ENCODE measurements around the gene TYW1B. TPM values are rescaled to one million over a fixed set of nuclear protein-coding genes. Genes with fewer than 3 reads are reported as not detected.
"Not testable (repeated sequence)": the region's sequence is repeated elsewhere in the genome, so short reads cannot be mapped to it uniquely, and the experiment has no call there.

TYW1B gene, protein sequence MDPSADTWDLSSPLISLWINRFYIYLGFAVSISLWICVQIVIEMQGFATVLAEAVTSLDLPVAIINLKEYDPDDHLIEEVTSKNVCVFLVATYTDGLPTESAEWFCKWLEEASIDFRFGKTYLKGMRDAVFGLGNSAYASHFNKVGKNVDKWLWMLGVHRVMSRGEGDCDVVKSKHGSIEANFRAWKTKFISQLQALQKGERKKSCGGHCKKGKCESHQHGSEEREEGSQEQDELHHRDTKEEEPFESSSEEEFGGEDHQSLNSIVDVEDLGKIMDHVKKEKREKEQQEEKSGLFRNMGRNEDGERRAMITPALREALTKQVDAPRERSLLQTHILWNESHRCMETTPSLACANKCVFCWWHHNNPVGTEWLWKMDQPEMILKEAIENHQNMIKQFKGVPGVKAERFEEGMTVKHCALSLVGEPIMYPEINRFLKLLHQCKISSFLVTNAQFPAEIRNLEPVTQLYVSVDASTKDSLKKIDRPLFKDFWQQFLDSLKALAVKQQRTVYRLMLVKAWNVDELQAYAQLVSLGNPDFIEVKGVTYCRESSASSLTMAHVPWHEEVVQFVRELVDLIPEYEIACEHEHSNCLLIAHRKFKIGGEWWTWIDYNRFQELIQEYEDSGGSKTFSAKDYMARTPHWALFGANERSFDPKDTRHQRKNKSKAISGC
- total RNA-seq (10 to 100 TPM in 1 of 9 donors, 1 to 10 TPM in 7, under 1 TPM in 1; 0.72 to 13.4 (median 2.6) TPM), polyA plus RNA-seq (1 to 10 TPM; 1.3 to 3.6 (median 1.8) TPM)
- long read RNA-seq, donor 1, partial matches to known transcripts: 37 of 37 reads
- long read RNA-seq, donor 1, other reads (novel, unspliced or antisense): 0 of 37 reads
- long read RNA-seq, donor 2: 0 reads
- long read RNA-seq, donor 3, partial matches to known transcripts: 0 of 2 reads
- long read RNA-seq, donor 3, other reads (novel, unspliced or antisense): 0 of 2 reads
- long read RNA-seq, donor 4: 0 reads
- long read RNA-seq, donor 5, partial matches to known transcripts: 2 of 2 reads
- long read RNA-seq, donor 5, other reads (novel, unspliced or antisense): 0 of 2 reads
- long read RNA-seq, donor 6, partial matches to known transcripts: 1 of 1 reads
- long read RNA-seq, donor 6, other reads (novel, unspliced or antisense): 0 of 1 reads
- long read RNA-seq, donor 7, partial matches to known transcripts: 0 of 1 reads
- long read RNA-seq, donor 7, other reads (novel, unspliced or antisense): 0 of 1 reads
- long read RNA-seq, donor 8: 0 reads
- long read RNA-seq, donor 9, partial matches to known transcripts: 0 of 5 reads
- long read RNA-seq, donor 9, other reads (novel, unspliced or antisense): 5 of 5 reads
- long read RNA-seq, donor 10, partial matches to known transcripts: 0 of 1 reads
- long read RNA-seq, donor 10, other reads (novel, unspliced or antisense): 0 of 1 reads

- intact Hi-C loops (cut with DNase I): not testable (repeated sequence)
Observed at GRCh38 chr7:72827839-72828591, at the start of gene TYW1B. TSS of gene TYW1B (minus strand) at chr7:72828200. CDS start at chr7:72828075, 125 bp downstream.

DNA sequence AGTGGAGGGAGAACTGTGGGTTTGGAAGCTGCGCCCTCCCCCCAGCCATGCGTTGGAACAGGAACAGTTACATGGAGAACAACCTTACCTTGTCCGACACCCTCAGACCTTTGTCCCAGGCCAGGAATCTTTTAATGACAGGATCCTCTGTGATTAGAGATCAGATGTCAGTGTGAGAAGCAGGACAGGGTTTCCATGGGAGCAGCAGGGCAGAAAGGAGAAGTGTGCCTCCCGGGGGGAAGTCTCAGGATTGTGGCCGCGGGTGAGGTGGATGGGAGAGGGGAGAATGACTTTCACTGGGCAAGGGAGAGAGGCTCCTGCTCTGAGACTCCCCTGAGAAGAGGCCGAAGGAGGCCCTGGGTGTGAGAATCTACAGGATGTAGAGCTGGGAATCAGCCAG, 39.6 kb upstream of the TYW1B start:
- peak in 1 of 7 donors; percentile 23 for DNase-seq
- H3K27me3 ChIP-seq; H3K36me3 ChIP-seq (replicated peaks in 1 of 2); H3K9me3 ChIP-seq (replicated peaks in 1 of 3); H3K4me1 ChIP-seq (replicated peaks in 1 of 2); intact Hi-C loops (cut with DNase I); H3K27ac ChIP-seq; H3K4me3 ChIP-seq: not testable (repeated sequence)
- 49 to 68% (median 62%) methylated on average over 4 to 6 of the region's 7 CpGs for WGBS, 4 donors

More at GRCh38 chr7:72827839-72828591, at the start of gene TYW1B:
- Histone ChIP-seq H3K36me3 (replicated peaks in 1 of 2) (peaks cover 0 to 19% of the 10 kb centered on the region in 2 donors), H3K4me1 (replicated peaks in 1 of 2) (peaks cover 5 to 22% of the 10 kb centered on the region in 2 donors), H3K4me3 (peak within 1 kb of the TSS; percentile 19 to 70 (median 62)), H3K27ac (peak within 1 kb of the TSS; percentile 67 to 97 (median 79))
- peak; percentile 98 to 99 (median 99) for DNase-seq
- WGBS, 4 donors: 0 to 1% (median 1%) methylated on average over 28 to 49 of the region's 49 CpGs
- H3K27me3 ChIP-seq; H3K9me3 ChIP-seq (replicated peaks in 1 of 3): not testable (repeated sequence)
- TF ChIP-seq CTCF (IDR thresholded peaks at IDR 0.05): peak in 4 of 6 experiments; percentile 7 to 40 (median 24)
- peak; percentile 81 to 98 for TF ChIP-seq POLR2A (IDR thresholded peaks at IDR 0.05)

DNA sequence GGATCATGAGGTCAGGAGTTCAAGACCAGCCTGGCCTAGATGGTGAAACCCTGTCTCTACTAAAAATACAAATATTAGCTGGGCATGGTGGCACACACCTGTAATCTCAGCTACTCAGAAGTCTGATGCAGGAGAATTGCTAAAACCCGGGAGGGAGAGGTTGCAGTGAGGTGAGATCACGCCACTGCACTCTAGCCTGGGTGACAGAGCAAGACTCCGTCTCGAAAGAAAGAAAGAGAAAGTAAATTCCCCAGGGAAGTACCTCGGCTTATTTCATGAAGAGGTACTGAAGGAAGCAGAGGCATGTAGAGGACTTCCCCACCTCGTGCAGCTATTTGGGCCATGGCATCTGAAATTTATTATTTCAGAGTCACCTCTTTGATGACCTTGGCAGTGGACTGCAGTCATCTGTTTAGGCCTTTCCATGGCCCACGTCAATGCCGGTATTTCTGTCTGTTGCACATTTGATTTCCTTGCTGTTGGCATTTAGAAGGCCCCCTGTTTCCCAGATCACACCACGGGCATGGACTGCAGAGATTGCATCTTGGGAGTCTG, 30.9 kb upstream of the TYW1B start:
- H3K36me3 ChIP-seq (replicated peaks in 1 of 2); DNase-seq; H3K27me3 ChIP-seq; H3K4me1 ChIP-seq (replicated peaks in 1 of 2); H3K27ac ChIP-seq; H3K9me3 ChIP-seq (replicated peaks in 1 of 3); H3K4me3 ChIP-seq; intact Hi-C loops (cut with DNase I): not testable (repeated sequence)
- 67 to 72% (median 68%) methylated on average over 9 of the region's 9 CpGs for WGBS, 4 donors

- H3K27ac ChIP-seq; H3K36me3 ChIP-seq (replicated peaks in 1 of 2); DNase-seq; H3K9me3 ChIP-seq (replicated peaks in 1 of 3); intact Hi-C loops (cut with DNase I); H3K4me3 ChIP-seq; H3K27me3 ChIP-seq; H3K4me1 ChIP-seq (replicated peaks in 1 of 2): not testable (repeated sequence)
- 18 to 47% (median 29%) methylated on average over 1 of the region's 1 CpG for WGBS, 4 donors
Observed at GRCh38 chr7:72857925-72858324, 29.9 kb upstream of the TYW1B start.

DNA sequence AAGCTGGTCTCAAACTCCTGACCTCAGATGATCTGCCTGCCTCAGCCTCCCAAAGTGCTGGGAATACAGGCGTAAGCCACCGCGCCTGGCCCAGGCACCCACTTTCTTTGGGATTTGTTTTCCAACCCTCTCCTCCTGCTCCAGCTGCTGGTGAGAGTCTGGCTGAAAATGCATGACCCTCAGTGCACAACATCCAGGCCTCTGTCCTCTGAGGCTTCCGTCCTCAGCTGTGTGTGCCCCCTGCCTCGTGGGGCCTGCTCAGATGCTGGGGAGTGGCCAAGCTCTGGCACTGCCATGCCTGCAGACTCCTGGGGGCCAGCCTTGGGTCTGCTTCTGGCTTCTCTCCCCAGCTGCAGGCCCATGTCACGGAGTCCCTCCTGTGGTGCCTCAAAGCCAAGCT, 27.3 kb upstream of the TYW1B start:
- 86 to 100% (median 90%) methylated on average over 3 to 6 of the region's 6 CpGs for WGBS, 4 donors
- H3K9me3 ChIP-seq (replicated peaks in 1 of 3); H3K27me3 ChIP-seq; DNase-seq; H3K36me3 ChIP-seq (replicated peaks in 1 of 2); H3K4me3 ChIP-seq; H3K27ac ChIP-seq; H3K4me1 ChIP-seq (replicated peaks in 1 of 2); intact Hi-C loops (cut with DNase I): not testable (repeated sequence)

GRCh38 chr7:72852937-72853336, 24.9 kb upstream of the TYW1B start:
- 82 to 89% (median 88%) methylated on average over 1 of the region's 2 CpGs; no CpG with 5 or more reads in 1 of the 4 donors for WGBS, 4 donors
- H3K4me1 ChIP-seq (replicated peaks in 1 of 2); H3K4me3 ChIP-seq; H3K36me3 ChIP-seq (replicated peaks in 1 of 2); H3K9me3 ChIP-seq (replicated peaks in 1 of 3); H3K27me3 ChIP-seq; H3K27ac ChIP-seq; DNase-seq; intact Hi-C loops (cut with DNase I): not testable (repeated sequence)

DNA sequence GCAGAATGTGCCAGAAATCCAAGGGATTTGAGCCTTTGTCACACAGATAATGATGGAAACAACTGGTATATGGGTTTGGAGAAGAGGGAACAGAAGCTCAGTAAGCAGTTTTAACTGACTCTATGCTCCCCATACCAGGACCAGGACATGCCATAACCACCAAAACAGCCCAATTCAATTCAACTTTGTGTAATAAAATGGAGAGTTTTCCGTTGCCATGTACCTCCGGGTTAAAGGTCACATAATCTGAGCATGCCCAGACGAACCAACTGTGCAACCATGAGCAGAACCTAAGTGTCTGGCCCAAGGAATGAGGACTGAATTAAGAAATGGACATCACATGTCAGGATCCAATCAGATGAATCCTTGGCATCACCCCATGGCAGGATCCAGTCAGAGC, 22.7 kb upstream of the TYW1B start:
- H3K27me3 ChIP-seq; H3K27ac ChIP-seq; intact Hi-C loops (cut with DNase I); H3K4me1 ChIP-seq (replicated peaks in 1 of 2); H3K4me3 ChIP-seq; H3K9me3 ChIP-seq (replicated peaks in 1 of 3); H3K36me3 ChIP-seq (replicated peaks in 1 of 2); DNase-seq: not testable (repeated sequence)
- 76 to 83% (median 81%) methylated on average over 2 to 3 of the region's 3 CpGs for WGBS, 4 donors

GRCh38 chr7:72844146-72844545, 16.1 kb upstream of the TYW1B start:
- H3K4me3 ChIP-seq; H3K36me3 ChIP-seq (replicated peaks in 1 of 2); DNase-seq; H3K4me1 ChIP-seq (replicated peaks in 1 of 2); H3K27ac ChIP-seq; intact Hi-C loops (cut with DNase I); H3K27me3 ChIP-seq; H3K9me3 ChIP-seq (replicated peaks in 1 of 3): not testable (repeated sequence)
- 87 to 95% (median 92%) methylated on average over 8 to 15 of the region's 15 CpGs for WGBS, 4 donors
